ENCODE data around the gene KRTAP10-6. TPM values are rescaled to one million over a fixed set of nuclear protein-coding genes. Genes with fewer than 3 reads are reported as not detected.
"Not testable (repeated sequence)": the region's sequence is repeated elsewhere in the genome, so short reads cannot be mapped to it uniquely, and the experiment has no call there.

Gene KRTAP10-6
- total RNA-seq, 3 donors from 2014 or later, result not detected

DNA sequence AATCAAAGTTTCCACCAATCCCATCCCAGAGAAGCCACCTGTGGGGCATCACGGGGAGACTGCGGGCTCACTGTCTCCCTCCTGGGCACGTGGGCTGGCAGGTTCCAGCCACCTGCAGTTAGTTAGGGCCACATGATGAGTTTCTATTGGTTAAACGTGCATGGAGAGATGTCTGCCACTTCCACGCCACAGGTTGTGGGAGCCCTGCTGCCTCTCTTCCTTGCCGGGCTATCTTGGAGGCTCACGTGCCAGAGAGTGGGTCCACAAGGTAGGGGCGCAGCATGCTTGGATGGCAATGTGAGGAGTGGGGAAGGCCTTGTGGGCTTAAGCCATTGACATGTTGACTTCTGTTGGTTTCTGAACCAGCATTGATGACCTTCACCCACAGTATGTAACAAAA lies 11.6 kb upstream of the KRTAP10-6 start:
- Histone ChIP-seq H3K9me3 (peaks cover 0 to 7% of the 10 kb centered on the region in 2 donors), H3K27ac (no peak overlapping the region), H3K36me3 (no peaks in the 10 kb centered on the region), H3K4me1 (no peaks in the 10 kb centered on the region), H3K4me3 (no peak overlapping the region), H3K27me3 (peaks cover 0 to 51% of the 10 kb centered on the region in 2 donors)
- TF ChIP-seq, protein P1, sequence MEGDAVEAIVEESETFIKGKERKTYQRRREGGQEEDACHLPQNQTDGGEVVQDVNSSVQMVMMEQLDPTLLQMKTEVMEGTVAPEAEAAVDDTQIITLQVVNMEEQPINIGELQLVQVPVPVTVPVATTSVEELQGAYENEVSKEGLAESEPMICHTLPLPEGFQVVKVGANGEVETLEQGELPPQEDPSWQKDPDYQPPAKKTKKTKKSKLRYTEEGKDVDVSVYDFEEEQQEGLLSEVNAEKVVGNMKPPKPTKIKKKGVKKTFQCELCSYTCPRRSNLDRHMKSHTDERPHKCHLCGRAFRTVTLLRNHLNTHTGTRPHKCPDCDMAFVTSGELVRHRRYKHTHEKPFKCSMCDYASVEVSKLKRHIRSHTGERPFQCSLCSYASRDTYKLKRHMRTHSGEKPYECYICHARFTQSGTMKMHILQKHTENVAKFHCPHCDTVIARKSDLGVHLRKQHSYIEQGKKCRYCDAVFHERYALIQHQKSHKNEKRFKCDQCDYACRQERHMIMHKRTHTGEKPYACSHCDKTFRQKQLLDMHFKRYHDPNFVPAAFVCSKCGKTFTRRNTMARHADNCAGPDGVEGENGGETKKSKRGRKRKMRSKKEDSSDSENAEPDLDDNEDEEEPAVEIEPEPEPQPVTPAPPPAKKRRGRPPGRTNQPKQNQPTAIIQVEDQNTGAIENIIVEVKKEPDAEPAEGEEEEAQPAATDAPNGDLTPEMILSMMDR (IDR thresholded peaks at IDR 0.05), result no peak
- TF ChIP-seq POLR2AphosphoS5 (IDR thresholded peaks at IDR 0.05) (no peak), POLR2A (IDR thresholded peaks at IDR 0.05) (no peak)
- no peak for DNase-seq (ENCODE audit: low spot score in 2 of 2)
- intact Hi-C loops (cut with DNase I; ENCODE audit: low total_unique reads), result no loop called here

DNA sequence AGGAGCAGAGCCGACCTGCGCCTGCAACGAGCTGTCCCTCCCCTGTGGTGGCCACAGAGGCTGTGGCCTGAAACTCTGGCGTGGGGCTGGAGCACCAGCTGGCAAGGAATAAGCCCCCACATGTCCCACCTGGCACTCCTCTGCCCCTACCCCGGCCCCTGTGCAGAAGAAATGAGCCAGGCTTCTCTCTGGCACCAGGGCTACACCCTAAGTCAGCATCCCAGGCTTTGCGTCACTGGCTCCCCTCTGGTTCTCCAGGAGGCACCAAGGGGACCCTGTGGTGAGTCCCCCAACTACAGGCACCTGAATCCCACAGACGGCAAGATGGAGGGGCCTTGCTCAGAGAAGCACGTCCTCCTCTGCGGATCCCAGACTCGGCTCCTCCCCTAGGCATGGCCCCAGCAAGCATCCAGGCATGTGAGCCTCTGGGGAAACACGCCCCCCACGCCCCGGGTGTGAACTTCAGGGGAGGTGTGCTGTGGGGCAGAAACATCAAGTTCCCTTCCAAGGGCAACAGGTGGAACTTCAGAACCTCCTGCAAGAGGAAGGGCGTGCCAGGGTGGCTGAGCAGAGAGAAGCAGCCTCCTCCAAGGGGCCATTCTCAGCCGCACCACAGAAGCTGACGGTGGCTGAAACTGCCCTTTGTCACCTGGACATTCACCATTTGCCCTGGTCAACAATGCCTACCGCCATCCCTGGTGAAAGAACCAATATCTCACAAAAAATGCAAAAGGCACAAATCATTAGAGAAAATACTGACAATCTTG lies 11.0 kb upstream of the KRTAP10-6 start:
- no peak for TF ChIP-seq POLR2A (IDR thresholded peaks at IDR 0.05)
- no peak for TF ChIP-seq POLR2AphosphoS5 (IDR thresholded peaks at IDR 0.05)
- TF ChIP-seq, protein P1 (IDR thresholded peaks at IDR 0.05), result no peak
- DNase-seq (ENCODE audit: low spot score in 2 of 2), result no peak
- intact Hi-C loops (cut with DNase I; ENCODE audit: low total_unique reads), result no loop called here
- Histone ChIP-seq H3K4me3 (no peak overlapping the region), H3K27ac (no peak overlapping the region), H3K9me3 (peaks cover 0 to 12% of the 10 kb centered on the region in 2 donors), H3K27me3 (peaks cover 0 to 57% of the 10 kb centered on the region in 2 donors), H3K4me1 (no peaks in the 10 kb centered on the region), H3K36me3 (no peaks in the 10 kb centered on the region)

DNA sequence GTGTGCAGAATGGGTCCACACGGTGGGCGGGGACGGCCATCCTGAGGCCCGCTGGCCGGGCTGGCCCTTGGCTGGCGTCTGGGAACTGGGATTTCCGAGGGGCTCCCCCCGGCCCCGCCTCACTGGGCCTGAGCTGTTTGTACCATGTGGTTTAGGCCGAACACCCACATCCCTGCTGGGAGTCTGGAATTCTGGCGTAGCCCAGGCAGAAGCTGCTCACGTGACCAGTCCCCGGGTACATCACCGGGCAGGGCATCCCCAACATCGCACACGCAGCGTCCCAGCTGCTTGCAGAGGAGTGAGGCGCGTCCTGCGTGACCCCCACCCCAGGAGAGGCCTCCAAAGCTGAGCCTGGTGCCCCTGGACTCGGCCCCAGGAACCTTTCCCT lies 10.2 kb upstream of the KRTAP10-6 start:
- intact Hi-C loops (cut with DNase I; ENCODE audit: low total_unique reads), result no loop called here
- Histone ChIP-seq H3K36me3 (no peaks in the 10 kb centered on the region), H3K4me3 (no peak overlapping the region), H3K27me3 (peaks cover 0 to 60% of the 10 kb centered on the region in 2 donors), H3K9me3 (peaks cover 0 to 12% of the 10 kb centered on the region in 2 donors), H3K27ac (no peak overlapping the region), H3K4me1 (no peaks in the 10 kb centered on the region)
- TF ChIP-seq POLR2AphosphoS5 (IDR thresholded peaks at IDR 0.05), result no peak
- TF ChIP-seq POLR2A (IDR thresholded peaks at IDR 0.05), result no peak
- TF ChIP-seq, protein P1 (IDR thresholded peaks at IDR 0.05), result no peak
- no peak for DNase-seq (ENCODE audit: low spot score in 2 of 2)

DNA sequence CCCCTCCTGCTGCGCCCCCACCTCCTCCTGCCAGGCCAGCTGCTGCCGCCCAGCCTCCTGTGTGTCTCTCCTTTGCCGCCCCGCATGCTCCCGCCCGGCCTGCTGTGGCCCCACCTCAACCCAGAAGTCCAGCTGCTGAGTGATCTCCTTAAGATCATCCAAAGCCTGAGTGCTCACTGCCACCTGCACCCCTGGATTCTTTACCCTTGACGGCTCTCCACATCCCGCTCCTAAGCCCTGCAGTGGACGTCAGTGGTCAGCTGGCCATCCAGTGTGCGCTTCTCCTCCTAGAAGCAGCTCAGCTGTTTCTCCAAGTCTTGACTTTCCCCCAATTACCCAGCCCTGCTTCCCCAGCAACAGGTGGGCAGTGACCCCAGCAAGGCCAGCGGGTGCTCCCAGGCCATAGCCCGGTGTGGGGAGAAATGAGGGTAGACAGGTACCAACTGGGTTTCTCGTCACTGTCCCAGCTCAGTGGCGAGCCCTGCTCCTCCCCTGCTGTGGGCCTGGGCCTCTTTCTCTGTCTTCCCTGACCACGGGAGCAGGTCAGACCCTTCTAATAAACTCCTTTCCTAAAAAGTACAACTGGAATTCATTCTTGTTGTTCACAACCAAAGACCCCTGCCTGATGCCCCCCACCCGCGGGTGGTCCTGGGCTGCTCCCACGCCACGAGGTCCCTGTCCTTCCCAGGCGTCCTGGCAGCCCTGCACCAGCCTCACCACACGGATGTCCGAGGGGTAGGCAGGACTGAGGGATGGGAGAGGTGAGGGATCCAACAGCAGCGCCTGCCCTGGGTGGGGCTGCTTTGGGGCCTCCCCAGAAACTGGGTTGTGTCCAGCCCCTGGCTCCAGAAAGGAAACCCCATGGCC lies 9.5 kb upstream of the KRTAP10-6 start:
- Histone ChIP-seq H3K9me3 (peaks cover 0 to 12% of the 10 kb centered on the region in 2 donors), H3K27ac (no peak overlapping the region), H3K36me3 (no peaks in the 10 kb centered on the region), H3K4me1 (no peaks in the 10 kb centered on the region), H3K4me3 (no peak overlapping the region), H3K27me3 (peaks cover 0 to 60% of the 10 kb centered on the region in 2 donors)
- TF ChIP-seq, protein P1 (IDR thresholded peaks at IDR 0.05), result no peak
- no peak for TF ChIP-seq POLR2A (IDR thresholded peaks at IDR 0.05)
- TF ChIP-seq POLR2AphosphoS5 (IDR thresholded peaks at IDR 0.05), result no peak
- intact Hi-C loops (cut with DNase I; ENCODE audit: low total_unique reads), result no loop called here
- DNase-seq (ENCODE audit: low spot score in 2 of 2), result no peak

DNA sequence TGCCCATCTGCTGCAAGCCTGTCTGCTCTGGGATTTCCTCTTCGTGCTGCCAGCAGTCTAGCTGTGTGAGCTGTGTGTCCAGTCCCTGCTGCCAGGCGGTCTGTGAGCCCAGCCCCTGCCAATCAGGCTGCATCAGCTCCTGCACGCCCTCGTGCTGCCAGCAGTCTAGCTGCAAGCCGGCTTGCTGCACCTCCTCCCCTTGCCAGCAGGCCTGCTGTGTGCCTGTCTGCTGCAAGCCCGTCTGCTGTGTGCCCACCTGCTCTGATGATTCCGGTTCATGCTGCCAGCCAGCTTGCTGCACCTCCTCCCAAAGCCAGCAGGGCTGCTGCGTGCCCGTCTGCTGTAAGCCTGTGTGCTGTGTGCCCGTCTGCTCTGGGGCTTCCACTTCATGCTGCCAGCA lies 8.8 kb upstream of the KRTAP10-6 start:
- H3K27me3 ChIP-seq, result peaks cover 0 to 56% of the 10 kb centered on the region in 2 donors
- peaks cover 0 to 12% of the 10 kb centered on the region in 2 donors for H3K9me3 ChIP-seq
- not testable (repeated sequence) for DNase-seq (ENCODE audit: low spot score in 2 of 2)

DNA sequence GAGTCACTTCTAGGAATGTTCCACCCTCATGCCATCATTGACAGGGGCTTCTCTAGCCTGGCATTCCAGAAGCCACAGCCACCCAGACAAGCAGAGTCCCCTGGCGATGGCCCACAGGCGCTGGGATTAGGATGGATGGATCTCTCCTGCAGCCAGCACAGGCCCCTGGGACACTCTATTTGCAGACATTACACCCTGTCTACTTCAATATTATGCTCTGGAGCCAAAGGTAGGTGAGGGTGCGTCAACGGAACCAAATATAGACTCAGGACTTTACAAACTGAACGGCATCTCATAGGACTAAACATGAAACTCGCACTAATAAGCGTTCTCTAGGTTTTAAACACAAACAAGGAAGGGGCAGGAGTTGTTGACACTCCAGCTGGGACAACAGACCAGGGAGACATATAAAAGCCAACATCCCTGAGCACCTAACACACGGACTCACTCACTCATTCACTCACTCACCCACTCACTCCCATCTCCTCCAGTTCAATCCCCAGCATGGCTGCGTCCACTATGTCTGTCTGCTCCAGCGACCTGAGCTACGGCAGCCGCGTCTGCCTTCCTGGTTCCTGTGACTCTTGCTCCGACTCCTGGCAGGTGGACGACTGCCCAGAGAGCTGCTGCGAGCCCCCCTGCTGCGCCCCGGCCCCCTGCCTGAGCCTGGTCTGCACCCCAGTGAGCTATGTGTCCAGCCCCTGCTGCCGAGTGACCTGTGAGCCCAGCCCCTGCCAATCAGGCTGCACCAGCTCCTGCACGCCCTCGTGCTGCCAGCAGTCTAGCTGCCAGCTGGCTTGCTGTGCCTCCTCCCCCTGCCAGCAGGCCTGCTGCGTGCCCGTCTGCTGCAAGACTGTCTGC lies 8.0 kb upstream of the KRTAP10-6 start, which contains the start of gene KRTAP10-7:
Gene KRTAP10-7, plus strand, starts transcription at position 480 of the 861 bp plus-strand sequence. Its CDS starts 25 bp downstream, at position 505.
- H3K4me3 ChIP-seq; intact Hi-C loops (cut with DNase I; ENCODE audit: low total_unique reads); DNase-seq (ENCODE audit: low spot score in 2 of 2); H3K36me3 ChIP-seq; H3K27ac ChIP-seq; H3K4me1 ChIP-seq: not testable (repeated sequence)
- Histone ChIP-seq H3K27me3 (peaks cover 0 to 60% of the 10 kb centered on the region in 2 donors), H3K9me3 (peaks cover 0 to 12% of the 10 kb centered on the region in 2 donors)

More for the DNA sequence above, 8.8 kb upstream of the KRTAP10-6 start:
- H3K4me3 ChIP-seq; intact Hi-C loops (cut with DNase I; ENCODE audit: low total_unique reads); H3K36me3 ChIP-seq; H3K27ac ChIP-seq; H3K4me1 ChIP-seq: not testable (repeated sequence)
